Spleen (tissue), 11 donors: ENCODE data around the gene FBXL13. TPM values are rescaled to one million over a fixed set of nuclear protein-coding genes. Genes with fewer than 3 reads are reported as not detected.
A peak's percentile ranks its signal among the peaks of the same experiment; 100 is the strongest.

ENCODE experiments used
- DNase-seq: peaks from one replicate; pipeline ENCODE4 v3.0.0-alpha.2; 2020
- H3K27ac ChIP-seq, 8 donors: fragments of 200-600 bp; sonication (generic) in 7 of 8; 1 replicate in 4 of 8; 2 replicates in 4 of 8; pipeline versions ENCODE4 v1.5.0 to v1.8.0; 2016 to 2021; ENCODE audit warnings: inconsistent platforms in 4 of 8, mild to moderate bottlenecking in 4 of 8, moderate library complexity in 1 of 8
- H3K27me3 ChIP-seq, 7 donors: fragments of 200-600 bp; sonication (generic) in 6 of 7; replicated peaks in 1 of 7; 1 replicate in 4 of 7; 2 replicates in 3 of 7; pipeline versions ENCODE4 v1.5.0 to v1.8.0; 2016 to 2021; ENCODE audit warnings: inconsistent platforms in 3 of 7, mild to moderate bottlenecking in 1 of 7
- H3K36me3 ChIP-seq, 6 donors: fragments of 200-600 bp; sonication (generic) in 5 of 6; 1 replicate in 4 of 6; 2 replicates in 2 of 6; pipeline versions ENCODE4 v1.5.0 to v1.8.0; 2016 to 2021; ENCODE audit warnings: inconsistent platforms in 2 of 6
- H3K4me1 ChIP-seq, 6 donors: fragments of 200-600 bp; sonication (generic) in 5 of 6; 1 replicate in 3 of 6; 2 replicates in 3 of 6; pipeline versions ENCODE4 v1.5.0 to v1.8.0; 2016 to 2021; ENCODE audit warnings: inconsistent platforms in 3 of 6
- H3K4me3 ChIP-seq, 8 donors: fragments of 200-600 bp; sonication (generic) in 7 of 8; 1 replicate in 4 of 8; 2 replicates in 4 of 8; pipeline versions ENCODE4 v1.5.0 to v1.8.0; 2016 to 2021; ENCODE audit warnings: inconsistent platforms in 4 of 8, mild to moderate bottlenecking in 4 of 8, moderate library complexity in 2 of 8
- H3K9me3 ChIP-seq, 8 donors: fragments of 200-600 bp; sonication (generic) in 7 of 8; 1 replicate in 4 of 8; 2 replicates in 4 of 8; pipeline versions ENCODE4 v1.5.0 to v1.8.0; 2016 to 2021; ENCODE audit warnings: inconsistent platforms in 4 of 8
- CTCF ChIP-seq, 11 experiments: fragments of 200-600 bp in 7 of 11; fragments of 450-650 bp in 4 of 11; sonication (generic) in 4 of 11; IDR thresholded peaks in 8 of 11; conservative IDR thresholded peaks in 3 of 11; 1 replicate in 7 of 11; 2 replicates in 4 of 11; pipeline versions ENCODE4 v1.4.0 to v1.8.0; 2016 to 2021; ENCODE audit warnings: antibody characterized with exemption in 11 of 11, inconsistent platforms in 4 of 11, mild to moderate bottlenecking in 1 of 11
- POLR2A ChIP-seq, 3 donors: fragments of 450-650 bp; IDR thresholded peaks; one replicate each; pipeline ENCODE4 v1.5.1; 2017; ENCODE audit warnings: antibody characterized with exemption in 3 of 3, mild to moderate bottlenecking in 1 of 3
- POLR2AphosphoS5 ChIP-seq, 3 donors: sonication (generic); formaldehyde crosslinking; IDR thresholded peaks; one replicate each; pipeline ENCODE4 v1.5.1; 2017; ENCODE audit warnings: antibody characterized with exemption in 3 of 3
- WGBS, 5 donors: extraction: QIAGEN DNeasy Blood & Tissue Kit in 3 of 5; methylation state at CpG; one replicate each; pipeline versions ENCODE4 v1.1.5 to v1.1.7; 2013 to 2018; 5-methylcytosine and 5-hydroxymethylcytosine counted together
- intact Hi-C: fragments of 100-400 bp; cut with DNase I; formaldehyde crosslinking; loops from one replicate; pipeline ENCODE4 v1.15.0; 2023; ENCODE audit warnings: low total_unique reads
- polyA plus RNA-seq, 3 donors: library from polyadenylated mRNA; stranded (reverse); fragments of 200-250 nt; gene quantifications; one replicate each; pipeline ENCODE4 v1.2.1, GENCODE V29; 2013
- total RNA-seq, 7 donors: library from RNA; depleted of rRNA in 3 of 7; stranded (reverse); fragments of >200 nt in 3 of 7; fragmentation: NEBNext Ultra II Directional in 4 of 7; extraction: Animal tissue kit (Norgen Biotek cat#: 25700) in 4 of 7; gene quantifications; one replicate each; pipeline versions ENCODE4 v1.1.0 to v1.2.1, GENCODE V29; 2016 to 2021
- donor health status: healthy with polysubstance abuse.
- donor health status: DM: no; HTN: no; CAD: no; lungs with moderate emphysema.
- donor health status: DM: no; HTN: no; CAD: no.
- donor health status: Bipolar disorder and iron deficiency.
- donor health status: healthy.
- donor health status: DM: no; HTN: no; CAD: no.
- donor health status: DM: yes; HTN: yes; CAD: no.

The FBXL13 gene
- total and polyA plus RNA-seq, 10 donors, result 0.09 to 6.6 (median 2.3) TPM

- WGBS, 5 donors, result 47 to 79% (median 66%) methylated on average over 5 of the region's 5 CpGs
- DNase-seq, result no peak
- peak overlapping the region in 2 of 8 donors; percentile 41 to 57 for H3K27ac ChIP-seq
Observed at GRCh38 chr7:102898532-102898859, 176.1 kb downstream of the FBXL13 start.

DNA sequence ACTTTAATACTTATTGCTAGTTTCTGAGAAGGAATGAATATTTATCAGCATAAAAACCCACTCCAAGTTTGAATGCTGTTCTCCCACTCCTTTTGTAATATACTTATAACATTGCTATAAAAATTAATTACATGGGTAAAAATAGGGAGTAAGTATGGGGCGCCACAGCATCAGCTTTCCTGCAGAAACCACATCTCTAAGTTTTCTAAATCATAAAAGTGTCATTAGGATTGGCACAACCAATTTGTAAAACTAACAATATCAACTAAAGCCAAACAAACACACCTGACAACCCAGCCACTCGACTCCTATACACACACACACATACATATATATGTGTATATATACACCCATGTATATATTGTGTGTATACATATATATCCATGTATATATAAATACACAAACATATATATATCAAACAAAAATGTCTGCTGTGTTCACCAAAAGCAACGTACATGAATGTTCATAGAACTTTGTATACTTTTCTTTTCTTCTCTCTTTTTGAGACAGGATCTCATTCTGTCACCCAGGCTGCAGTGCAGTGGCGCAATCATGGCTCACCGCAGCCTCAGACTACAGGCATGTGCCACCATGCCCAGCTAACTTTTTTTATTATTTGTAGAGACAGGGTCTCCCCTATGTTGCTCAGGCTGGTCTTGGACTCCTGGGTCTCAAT is 176.6 kb downstream of the FBXL13 start:
- Histone ChIP-seq H3K27ac (peak overlapping the region in 2 of 8 donors; percentile 41 to 57), H3K4me3 (no peak overlapping the region), H3K27me3 (no peaks in the 10 kb centered on the region), H3K9me3 (no peaks in the 10 kb centered on the region), H3K36me3 (no peaks in the 10 kb centered on the region), H3K4me1 (peaks cover 0 to 15% (median 4%) of the 10 kb centered on the region in 6 donors)
- no peak for TF ChIP-seq CTCF (IDR thresholded peaks at IDR 0.05 in 8 of 11, conservative IDR thresholded peaks at IDR 0.05 in 3 of 11)
- WGBS, 5 donors, result 62 to 85% (median 72%) methylated on average over 5 of the region's 5 CpGs
- no peak for DNase-seq
- intact Hi-C loops, result no loop called here

More at GRCh38 chr7:102898532-102898859, 176.1 kb downstream of the FBXL13 start:
- no peak overlapping the region for H3K4me3 ChIP-seq
- peaks cover 0 to 14% (median 4%) of the 10 kb centered on the region in 6 donors for H3K4me1 ChIP-seq
- TF ChIP-seq POLR2AphosphoS5 (IDR thresholded peaks at IDR 0.05) (no peak), CTCF (IDR thresholded peaks at IDR 0.05 in 8 of 11, conservative IDR thresholded peaks at IDR 0.05 in 3 of 11) (no peak), POLR2A (IDR thresholded peaks at IDR 0.05) (no peak)
- H3K9me3 ChIP-seq, result peaks cover 0 to under 1% (median 0%) of the 10 kb centered on the region in 8 donors
- H3K36me3 ChIP-seq, result no peaks in the 10 kb centered on the region
- intact Hi-C loops, result no loop called here
- H3K27me3 ChIP-seq, result no peaks in the 10 kb centered on the region

- intact Hi-C loops, result no loop called here
- DNase-seq, result no peak
- TF ChIP-seq POLR2AphosphoS5 (IDR thresholded peaks at IDR 0.05) (no peak), POLR2A (IDR thresholded peaks at IDR 0.05) (no peak), CTCF (IDR thresholded peaks at IDR 0.05 in 8 of 11, conservative IDR thresholded peaks at IDR 0.05 in 3 of 11) (no peak)
- 28 to 44% (median 34%) methylated on average over 2 of the region's 2 CpGs for WGBS, 5 donors
- Histone ChIP-seq H3K4me1 (peaks cover 0 to 23% (median 12%) of the 10 kb centered on the region in 6 donors), H3K36me3 (no peaks in the 10 kb centered on the region), H3K4me3 (no peak overlapping the region), H3K27ac (no peak overlapping the region), H3K27me3 (no peaks in the 10 kb centered on the region), H3K9me3 (no peaks in the 10 kb centered on the region)
Observed at GRCh38 chr7:102897211-102897631, 177.4 kb downstream of the FBXL13 start.

DNA sequence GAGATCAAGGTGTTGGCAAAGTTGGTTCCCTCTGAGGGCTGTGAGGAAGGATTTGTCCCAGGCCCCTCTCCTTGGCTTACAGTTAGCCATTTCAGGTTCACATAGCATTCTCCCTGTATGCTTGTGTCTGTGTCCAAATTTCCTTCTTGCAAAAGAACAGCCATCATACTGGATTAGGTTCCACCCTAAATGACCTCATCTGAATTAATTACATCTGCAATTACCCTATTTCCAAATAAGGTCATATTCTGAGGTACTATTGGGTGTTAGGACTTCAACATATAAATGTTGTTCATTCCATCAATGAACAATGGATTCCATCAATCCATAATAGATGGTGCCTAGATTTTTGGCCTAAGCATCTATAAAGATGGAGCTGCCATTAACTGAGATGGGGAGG is 178.0 kb downstream of the FBXL13 start:
- Histone ChIP-seq H3K27ac (no peak overlapping the region), H3K4me3 (no peak overlapping the region), H3K4me1 (peaks cover 0 to 29% (median 13%) of the 10 kb centered on the region in 6 donors), H3K36me3 (no peaks in the 10 kb centered on the region), H3K27me3 (no peaks in the 10 kb centered on the region), H3K9me3 (no peaks in the 10 kb centered on the region)
- DNase-seq, result no peak
- TF ChIP-seq POLR2AphosphoS5 (IDR thresholded peaks at IDR 0.05) (no peak), CTCF (IDR thresholded peaks at IDR 0.05 in 8 of 11, conservative IDR thresholded peaks at IDR 0.05 in 3 of 11) (no peak), POLR2A (IDR thresholded peaks at IDR 0.05) (no peak)
- intact Hi-C loops, result no loop called here
